DMS53 treated with DMSO at 0.1 percent for 48 hours (cell line): ENCODE data around the gene CD79A.
"Not testable (repeated sequence)": the region's sequence is repeated elsewhere in the genome, so short reads cannot be mapped to it uniquely, and the experiment has no call there.

Experiments
- DNase-seq: peaks from one replicate; lab custom pipeline; 2025; ENCODE audit not compliant: unreplicated experiment; lab: John Stamatoyannopoulos, UW

CD79A gene

DNA sequence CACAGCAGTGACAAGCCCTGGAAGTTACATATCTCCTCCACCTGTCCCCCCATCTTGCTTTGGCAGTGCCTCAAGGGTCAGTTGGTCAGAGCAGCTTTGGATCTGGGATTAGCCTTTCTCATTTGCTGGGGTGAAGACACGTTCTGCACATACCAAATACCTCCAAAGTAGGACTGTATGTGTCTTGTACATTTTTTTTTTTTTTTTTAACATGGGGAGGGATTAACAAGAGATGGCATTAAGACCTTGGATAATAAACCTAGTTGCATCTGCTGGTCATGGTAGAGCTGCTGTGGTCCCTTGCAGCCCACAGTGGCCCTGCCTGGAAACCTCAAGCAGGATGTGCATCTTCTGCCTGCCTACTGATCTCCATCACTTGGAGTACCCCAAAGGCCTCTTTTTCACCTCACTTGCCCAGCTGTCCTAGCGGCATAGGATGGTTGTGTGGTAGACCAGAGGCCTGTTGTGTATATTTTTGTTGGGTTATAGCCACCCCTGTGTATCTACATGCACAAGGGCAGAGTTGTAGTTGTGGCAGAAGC is 14.6 kb upstream of the CD79A start:
- no peak for DNase-seq

DNA sequence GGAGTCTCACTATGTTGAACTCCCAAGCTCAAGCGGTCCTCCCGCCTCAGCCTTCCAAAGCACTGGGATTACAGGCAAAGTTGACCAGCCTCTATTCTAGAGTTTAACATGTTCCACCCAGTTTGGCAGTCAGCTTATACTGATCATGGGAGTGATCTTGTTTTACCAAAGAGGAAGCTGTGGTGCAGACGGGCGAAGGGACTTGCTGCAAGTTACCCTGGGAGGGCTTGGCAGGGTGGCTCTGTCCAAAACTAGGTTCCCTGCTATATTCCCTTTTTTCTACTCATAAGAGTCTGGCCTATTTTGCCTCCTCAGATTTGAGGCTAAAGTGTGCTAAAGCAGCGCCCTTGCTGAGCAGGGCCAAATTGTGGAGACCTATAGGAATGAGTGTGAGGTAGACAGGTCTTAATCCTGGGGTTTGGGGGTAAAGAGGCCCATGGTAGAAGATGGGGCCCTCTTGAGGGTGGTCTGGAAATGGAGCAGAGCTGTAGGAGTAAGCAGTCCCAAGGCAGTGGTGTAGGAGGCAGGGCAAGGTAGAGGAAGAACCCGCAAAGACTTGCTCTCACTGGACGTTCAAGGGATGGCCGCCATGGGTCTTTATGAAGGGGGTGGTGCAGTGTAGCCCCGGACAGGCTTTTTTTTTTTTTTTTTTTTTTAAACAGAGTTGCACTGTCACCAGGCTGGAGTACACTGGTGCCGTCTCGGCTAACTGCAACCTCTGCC is 13.7 kb upstream of the CD79A start:
- no peak for DNase-seq

DNA sequence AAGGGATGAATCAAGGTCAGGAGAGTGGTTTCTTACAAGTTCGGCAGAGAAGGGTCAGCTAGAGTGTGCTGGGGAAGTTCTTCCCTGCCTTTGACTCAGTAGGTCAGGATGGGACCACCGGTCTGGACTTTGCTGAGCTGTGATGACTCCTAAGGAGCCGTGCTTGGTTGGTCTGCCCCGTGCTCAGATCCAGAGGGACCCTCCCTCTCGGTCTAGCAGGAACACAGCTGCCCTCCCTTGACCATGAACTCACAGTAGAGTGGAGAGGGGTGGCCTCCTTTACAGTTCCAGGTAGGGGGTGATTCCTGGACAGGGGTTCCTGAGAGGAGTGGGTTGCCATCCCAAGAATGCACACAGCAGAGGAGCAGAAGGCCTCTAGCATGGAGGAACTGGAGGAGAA is 12.7 kb upstream of the CD79A start:
- DNase-seq: no peak

DNA sequence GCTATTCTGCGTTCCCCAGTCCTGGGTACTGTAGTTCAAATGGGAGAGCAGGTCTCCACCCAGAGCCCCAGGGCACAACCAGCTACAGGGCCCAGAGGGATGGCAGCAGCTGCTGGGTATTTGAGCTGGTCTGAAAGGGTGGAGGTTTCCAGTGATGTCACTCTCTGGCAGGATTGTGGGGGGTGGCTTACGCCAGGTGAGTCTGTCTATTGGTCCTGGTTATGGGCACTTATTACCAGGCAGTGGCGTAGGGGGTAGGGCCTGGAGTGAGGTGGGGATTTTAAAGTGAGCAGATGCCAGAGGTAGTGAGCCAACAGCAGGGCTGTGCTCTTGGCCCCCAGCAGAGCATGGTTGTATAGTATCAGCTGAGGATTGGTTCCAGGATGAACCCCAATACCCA is 10.8 kb upstream of the CD79A start:
- DNase-seq: no peak

DNA sequence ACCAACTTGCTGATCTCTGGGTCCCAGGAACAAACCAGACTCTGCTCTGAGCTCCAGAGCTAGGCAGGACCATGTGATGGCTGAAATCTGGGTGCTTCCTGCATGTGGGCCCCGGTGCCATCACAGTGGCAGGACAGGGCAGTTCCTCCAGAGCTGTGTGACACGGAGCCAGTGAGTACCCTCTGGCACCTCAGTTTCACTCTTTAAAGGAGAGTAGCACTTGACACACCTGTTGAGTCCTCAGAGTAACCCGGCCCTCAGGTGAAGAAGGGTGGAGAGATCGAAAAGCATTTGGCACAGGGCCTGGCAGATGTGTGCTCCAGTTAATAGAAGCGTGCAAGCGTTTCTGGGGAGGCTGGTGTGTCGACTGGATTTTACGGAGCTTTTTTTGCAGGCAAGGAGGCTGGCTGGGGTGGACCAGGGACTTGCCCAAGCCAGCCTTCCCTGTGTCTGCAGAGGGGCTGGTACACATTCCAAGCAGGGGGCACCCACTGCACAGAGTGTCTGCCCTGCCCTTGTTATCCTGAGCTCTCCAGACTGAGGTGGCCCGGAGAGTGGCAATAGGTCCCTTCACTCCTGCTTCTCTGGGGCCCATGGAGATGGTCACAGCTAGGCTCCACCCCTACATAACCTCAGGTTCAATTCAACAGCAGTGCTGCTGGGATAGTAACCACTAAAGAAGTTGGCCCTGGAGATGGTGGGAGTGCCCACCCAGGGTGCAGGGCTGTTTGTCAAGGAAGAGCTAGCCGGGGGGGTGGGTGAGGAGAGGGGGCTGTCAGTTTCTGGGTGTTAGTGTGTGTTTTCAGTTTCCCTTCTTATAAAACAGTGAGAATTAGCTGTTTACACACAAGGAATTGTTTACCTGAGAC is 8.7 kb upstream of the CD79A start:
- no peak for DNase-seq

GRCh38 chr19:41868989-41869300 is 8.1 kb upstream of the CD79A start:
- no peak for DNase-seq

- DNase-seq: no peak
Measured at GRCh38 chr19:41869374-41869955, 7.6 kb upstream of the CD79A start.

- DNase-seq: no peak
Measured at GRCh38 chr19:41870401-41870873, 6.6 kb upstream of the CD79A start.

GRCh38 chr19:41871573-41872383 is 5.3 kb upstream of the CD79A start:
- no peak for DNase-seq

DNA sequence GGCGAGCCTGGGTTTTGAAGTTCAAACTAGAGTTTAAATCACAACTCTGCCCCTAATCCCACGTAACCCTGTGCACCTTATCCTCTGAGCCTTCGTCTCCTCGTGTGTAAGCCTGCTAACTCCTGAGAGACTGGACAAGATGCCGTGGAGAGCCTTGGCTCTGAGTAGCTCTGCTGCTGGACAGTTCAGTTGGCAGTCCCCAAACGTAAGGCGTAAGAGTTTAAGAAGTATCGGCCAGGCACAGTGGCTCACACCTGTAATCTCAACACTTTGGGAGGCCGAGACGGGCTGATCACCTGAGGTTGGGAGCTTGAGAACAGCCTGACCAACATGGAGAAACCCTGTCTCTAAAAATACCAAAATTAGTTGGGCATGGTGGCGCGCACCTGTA is 4.7 kb upstream of the CD79A start:
- no peak for DNase-seq

DNA sequence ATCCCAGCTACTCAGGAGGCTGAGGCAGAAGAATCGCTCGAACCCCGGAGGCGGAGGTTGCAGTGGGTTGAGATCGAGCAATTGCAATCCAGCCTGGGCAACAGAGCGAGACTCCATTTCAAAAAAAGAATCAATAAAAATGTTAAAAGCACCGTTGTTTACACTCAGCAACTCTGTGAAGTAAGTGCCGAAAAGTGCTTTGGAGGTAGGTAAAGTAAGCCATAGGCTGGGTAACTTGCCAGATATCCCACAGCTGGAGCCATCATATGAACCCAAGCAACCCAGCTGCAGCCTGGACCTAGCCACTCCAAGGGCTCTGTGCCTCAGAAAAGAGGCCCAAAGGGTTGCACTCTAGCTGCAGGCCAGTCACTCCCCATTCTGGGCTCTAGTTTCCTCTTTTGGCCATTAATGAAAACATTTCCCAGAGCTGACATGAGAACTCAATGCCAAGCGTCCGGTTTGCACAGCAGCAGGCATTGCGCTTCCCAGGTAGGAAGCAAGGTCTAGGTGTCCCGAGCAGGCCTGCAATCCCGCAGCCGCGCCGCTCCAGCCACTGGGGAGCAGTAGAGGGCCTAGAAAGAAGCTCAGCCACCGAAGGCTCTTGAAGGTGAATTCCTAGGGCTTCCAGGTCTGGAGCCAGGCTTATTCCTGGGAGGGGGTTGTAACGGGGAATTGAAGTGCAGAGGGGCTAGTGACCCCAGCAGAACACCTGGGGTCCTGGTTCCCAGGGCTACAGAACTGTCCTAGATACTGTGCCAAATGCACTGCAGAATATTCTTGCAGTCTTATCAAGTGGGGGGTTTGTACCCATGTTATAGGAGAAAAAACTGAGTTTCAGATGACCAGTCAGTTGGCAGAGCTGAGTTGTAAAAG is 4.1 kb upstream of the CD79A start:
- DNase-seq: peak; percentile 84

DNA sequence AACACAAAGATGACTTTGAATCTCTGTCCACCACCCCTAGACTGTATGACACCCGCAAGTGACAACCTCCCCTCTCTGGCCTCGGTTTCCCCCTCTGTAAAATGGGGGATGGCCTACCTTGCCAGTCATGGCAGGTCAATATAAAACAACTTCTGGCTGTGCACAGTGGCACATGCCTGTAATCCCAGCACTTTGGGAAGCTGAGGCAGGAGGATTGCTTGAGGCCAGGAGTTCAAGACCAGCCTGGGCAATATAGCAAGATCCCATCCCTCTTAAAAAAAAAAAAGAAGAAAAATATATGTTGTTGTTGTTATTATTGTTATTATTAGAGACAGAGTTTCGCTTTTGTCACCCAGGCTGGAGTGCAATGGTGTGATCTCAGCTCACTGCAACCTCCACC is 1.1 kb upstream of the CD79A start:
- not testable (repeated sequence) for DNase-seq

GRCh38 chr19:41877916-41878905 is 1.1 kb downstream of the CD79A start:
- DNase-seq: no peak

DNA sequence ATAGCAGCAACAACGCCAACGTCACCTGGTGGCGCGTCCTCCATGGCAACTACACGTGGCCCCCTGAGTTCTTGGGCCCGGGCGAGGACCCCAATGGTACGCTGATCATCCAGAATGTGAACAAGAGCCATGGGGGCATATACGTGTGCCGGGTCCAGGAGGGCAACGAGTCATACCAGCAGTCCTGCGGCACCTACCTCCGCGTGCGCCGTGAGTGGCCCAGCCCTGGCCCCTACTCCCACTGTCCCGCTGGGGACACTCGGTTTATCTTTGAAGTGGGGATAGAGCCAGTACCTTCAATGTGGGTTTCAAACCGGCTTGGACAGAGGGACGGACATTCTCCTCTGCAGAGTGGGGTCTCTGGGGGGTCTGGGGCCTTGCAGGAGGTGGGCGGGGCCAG is 2.0 kb downstream of the CD79A start:
- DNase-seq: no peak

- no peak for DNase-seq
Measured at GRCh38 chr19:41879670-41880328, 2.7 kb downstream of the CD79A start.

GRCh38 chr19:41880329-41880708 is 3.2 kb downstream of the CD79A start:
- no peak for DNase-seq

DNA sequence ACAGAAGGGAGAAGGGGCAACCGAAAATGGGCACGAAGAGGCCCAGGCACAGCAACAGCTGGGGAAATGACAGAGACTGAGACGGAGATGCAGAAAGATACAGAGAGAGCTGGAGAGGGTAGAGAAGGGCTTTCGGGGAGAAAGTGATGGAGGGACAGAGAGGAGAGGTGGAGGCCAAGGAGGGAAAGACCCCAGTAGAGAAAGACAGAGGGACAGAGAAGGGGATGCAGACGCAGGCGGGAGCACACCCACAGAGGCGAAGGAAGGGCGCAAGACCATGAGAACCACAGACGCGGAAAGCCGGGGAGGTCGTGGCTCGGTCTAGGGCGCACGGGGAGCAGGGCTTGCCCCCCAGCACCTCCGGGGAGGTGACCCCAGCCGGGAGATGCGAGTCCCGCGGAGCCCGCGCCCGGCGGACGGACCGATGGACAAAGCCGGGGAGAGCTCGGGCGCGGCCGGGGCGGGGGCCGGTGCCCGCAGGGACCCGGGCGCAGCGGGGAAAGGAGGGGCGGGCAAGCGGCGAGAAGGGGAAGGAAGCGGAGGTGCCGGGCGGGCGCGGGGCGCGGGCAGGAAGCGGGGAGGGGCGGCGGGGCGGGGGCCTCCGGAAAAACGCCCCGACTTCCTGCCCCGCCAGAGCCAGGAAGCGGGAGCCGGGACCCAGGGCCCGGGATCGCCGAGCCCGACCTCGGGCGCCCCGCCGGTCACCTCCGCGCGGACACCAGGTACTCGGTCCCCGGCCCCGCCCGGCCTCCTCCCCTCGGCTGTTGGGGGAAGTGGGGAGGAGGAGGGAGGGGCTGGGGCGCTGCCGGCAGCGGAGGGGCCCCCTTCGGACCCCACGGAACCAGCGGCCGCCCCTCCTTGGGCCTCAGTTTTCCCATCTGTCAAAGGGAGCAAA is 5.7 kb downstream of the CD79A start, which contains the start of gene ARHGEF1:
Gene ARHGEF1 (plus strand): TSS at position 617 of the 895 bp plus-strand sequence. CDS start 4,899 bp downstream, outside the sequence.
- no peak for DNase-seq
